ENCODE data around the gene NOXO1. TPM values are rescaled to one million over a fixed set of nuclear protein-coding genes. Genes with fewer than 3 reads are reported as not detected.

NOXO1 gene
- total and polyA plus RNA-seq, 2 donors (not counting 3 experiments of a cell fraction or from before 2014, with no cell fraction given): 0.37 to 0.60 TPM

DNA sequence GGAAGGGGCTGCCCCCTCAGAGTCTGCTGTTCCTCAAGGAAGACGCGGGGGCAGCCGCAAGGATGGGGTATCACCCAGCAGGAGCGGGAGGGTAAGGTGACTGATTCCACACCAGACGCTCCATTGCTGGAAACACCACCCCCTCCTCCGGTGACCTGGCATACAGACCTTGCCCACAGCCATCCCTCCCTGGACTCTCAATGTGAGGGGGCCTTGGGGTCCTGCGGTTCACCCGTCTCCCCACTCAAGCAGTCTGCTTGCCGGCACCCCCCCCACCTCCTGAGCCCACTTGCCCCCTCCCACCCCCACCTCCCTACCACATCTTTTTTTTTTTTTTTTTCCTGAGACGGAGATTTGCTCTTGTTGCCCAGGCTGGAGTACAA lies 50.9 kb downstream of the NOXO1 start:
- no peak for TF ChIP-seq FOS (IDR thresholded peaks at IDR 0.05; ENCODE audit: borderline replicate concordance, insufficient read depth, low read length)
- TF ChIP-seq EZH2 (IDR thresholded peaks at IDR 0.05; ENCODE audit: borderline replicate concordance, low read depth, low read length, severe bottlenecking): no peak
- no peak for TF ChIP-seq POLR2AphosphoS5 (IDR thresholded peaks at IDR 0.05; ENCODE audit: insufficient read depth, low read depth, low read length)
- no peak for TF ChIP-seq JUN (IDR thresholded peaks at IDR 0.05; ENCODE audit: borderline replicate concordance, insufficient read depth, insufficient read length, low read depth)
- TF ChIP-seq, protein P1, sequence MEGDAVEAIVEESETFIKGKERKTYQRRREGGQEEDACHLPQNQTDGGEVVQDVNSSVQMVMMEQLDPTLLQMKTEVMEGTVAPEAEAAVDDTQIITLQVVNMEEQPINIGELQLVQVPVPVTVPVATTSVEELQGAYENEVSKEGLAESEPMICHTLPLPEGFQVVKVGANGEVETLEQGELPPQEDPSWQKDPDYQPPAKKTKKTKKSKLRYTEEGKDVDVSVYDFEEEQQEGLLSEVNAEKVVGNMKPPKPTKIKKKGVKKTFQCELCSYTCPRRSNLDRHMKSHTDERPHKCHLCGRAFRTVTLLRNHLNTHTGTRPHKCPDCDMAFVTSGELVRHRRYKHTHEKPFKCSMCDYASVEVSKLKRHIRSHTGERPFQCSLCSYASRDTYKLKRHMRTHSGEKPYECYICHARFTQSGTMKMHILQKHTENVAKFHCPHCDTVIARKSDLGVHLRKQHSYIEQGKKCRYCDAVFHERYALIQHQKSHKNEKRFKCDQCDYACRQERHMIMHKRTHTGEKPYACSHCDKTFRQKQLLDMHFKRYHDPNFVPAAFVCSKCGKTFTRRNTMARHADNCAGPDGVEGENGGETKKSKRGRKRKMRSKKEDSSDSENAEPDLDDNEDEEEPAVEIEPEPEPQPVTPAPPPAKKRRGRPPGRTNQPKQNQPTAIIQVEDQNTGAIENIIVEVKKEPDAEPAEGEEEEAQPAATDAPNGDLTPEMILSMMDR (IDR thresholded peaks at IDR 0.05; ENCODE audit: extremely low read depth in 1 of 2, insufficient read depth in 1 of 2, low read depth in 1 of 2, low read length in 2 of 2): no peak
- TF ChIP-seq GATA2 (IDR thresholded peaks at IDR 0.05; ENCODE audit: insufficient read depth, insufficient read length, low read depth, low read length): no peak
- no peak for TF ChIP-seq MYC (IDR thresholded peaks at IDR 0.05; ENCODE audit: low read depth, low read length)
- TF ChIP-seq, protein P2, sequence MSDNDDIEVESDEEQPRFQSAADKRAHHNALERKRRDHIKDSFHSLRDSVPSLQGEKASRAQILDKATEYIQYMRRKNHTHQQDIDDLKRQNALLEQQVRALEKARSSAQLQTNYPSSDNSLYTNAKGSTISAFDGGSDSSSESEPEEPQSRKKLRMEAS (IDR thresholded peaks at IDR 0.05; ENCODE audit: insufficient read depth, insufficient read length): no peak
- TF ChIP-seq POLR2A (IDR thresholded peaks at IDR 0.05; ENCODE audit: low read depth, low read length): no peak
- H3K27ac ChIP-seq (ENCODE audit: insufficient read depth, low read depth, low read length): no peak overlapping the region
- H3K27me3 ChIP-seq (ENCODE audit: control insufficient read depth in 2 of 2, insufficient read depth in 2 of 2, low read length in 2 of 2): no peaks in the 10 kb centered on the region
- H3K4me1 ChIP-seq (ENCODE audit: control insufficient read depth, extremely low read depth, insufficient read depth, low read length): no peaks in the 10 kb centered on the region
- H3K4me3 ChIP-seq (replicated peaks in 1 of 3; ENCODE audit: insufficient read depth in 1 of 3, low read depth in 1 of 3, low read length in 3 of 3): no peak overlapping the region
- H3K36me3 ChIP-seq (ENCODE audit: control insufficient read depth in 2 of 2, extremely low read depth in 1 of 2, insufficient read depth in 2 of 2, low read length in 2 of 2): no peaks in the 10 kb centered on the region
- DNase-seq (ENCODE audit: low read depth, low spot score) (no peak), FAIRE-seq (no peak)
- no TSS peak for BruUV-seq (replicated peaks)
- intact Hi-C loops (cut with micrococcal nuclease): no loop called here
- CTCF ChIA-PET: interaction anchor here (1.2 kb wide), 1 partner anchor 66 kb away, joined by 3 read pairs; no protein-coding TSS in a partner anchor
- H3K9me3 ChIP-seq (replicated peaks; ENCODE audit: control insufficient read depth, insufficient read depth, low read length): no peaks in the 10 kb centered on the region
- dilution Hi-C loops (cut with MboI; ENCODE audit: extremely low pct_ligation_motif_present, low sequenced_read_pairs): no loop called here
- H4K20me1 ChIP-seq (replicated peaks; ENCODE audit: control insufficient read depth, extremely low read depth, insufficient read depth, low read length): no peaks in the 10 kb centered on the region
- POLR2A ChIA-PET: no interaction called here
- H3K9ac ChIP-seq (replicated peaks; ENCODE audit: extremely low read depth, insufficient read depth, low read length): no peak overlapping the region
- H3K9me1 ChIP-seq (replicated peaks; ENCODE audit: control insufficient read depth, extremely low read depth, insufficient read depth, low read length): no peaks in the 10 kb centered on the region
- H2AFZ ChIP-seq (ENCODE audit: low read depth, low read length): peak overlapping the region; percentile 84
- no peaks in the 10 kb centered on the region for H3K79me2 ChIP-seq (ENCODE audit: control insufficient read depth, insufficient read depth, low read length)
- no peak overlapping the region for H3K4me2 ChIP-seq (ENCODE audit: insufficient read depth, low read length)

Measured in endothelial cell of umbilical vein (primary cell).